GM18511 (cell line): ENCODE data around the gene UGT1A9.
"Not testable (repeated sequence)": the region's sequence is repeated elsewhere in the genome, so short reads cannot be mapped to it uniquely, and the experiment has no call there.

Experiments used
- ATAC-seq: cut with Tn5 transposase; IDR thresholded peaks from one replicate; pipeline ENCODE4 v1.9.1; 2021; ENCODE audit warnings: mild to moderate bottlenecking, moderate library complexity; ENCODE audit not compliant: unreplicated experiment

Gene UGT1A9

DNA sequence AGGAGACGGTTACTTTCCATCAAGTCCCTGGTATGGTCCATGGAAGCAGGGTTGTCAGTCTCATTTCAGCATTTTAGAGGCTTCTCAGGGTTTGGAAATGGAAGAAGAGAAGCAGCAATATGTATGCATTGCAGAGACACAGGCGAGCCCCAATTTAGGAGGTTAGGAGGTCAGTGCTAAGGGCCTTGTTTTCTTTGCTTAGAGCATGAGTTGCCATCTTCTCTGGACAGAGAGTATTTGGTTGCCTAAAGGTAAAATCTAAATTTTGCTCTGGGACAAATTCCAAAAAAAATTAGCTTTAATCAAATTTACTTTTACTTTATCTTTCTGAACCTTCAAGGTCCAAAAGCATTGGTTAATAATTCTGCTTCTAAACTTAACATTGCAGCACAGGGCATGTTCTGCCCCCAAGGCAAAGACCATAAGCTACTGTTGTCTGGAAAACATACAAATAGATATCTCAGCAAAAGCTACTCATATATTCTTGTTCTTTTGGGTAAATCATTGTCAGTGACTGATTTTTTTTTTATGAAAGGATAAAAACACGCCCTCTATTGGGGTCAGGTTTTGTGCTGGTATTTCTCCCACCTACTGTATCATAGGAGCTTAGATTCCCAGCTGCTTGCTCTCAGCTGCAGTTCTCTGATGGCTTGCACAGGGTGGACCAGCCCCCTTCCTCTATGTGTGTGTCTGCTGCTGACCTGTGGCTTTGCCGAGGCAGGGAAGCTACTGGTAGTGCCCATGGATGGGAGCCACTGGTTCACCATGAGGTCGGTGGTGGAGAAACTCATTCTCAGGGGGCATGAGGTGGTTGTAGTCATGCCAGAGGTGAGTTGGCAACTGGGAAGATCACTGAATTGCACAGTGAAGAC lies at the start of gene UGT1A9:
TSS of gene UGT1A9 (plus strand) at position 609 of the 872 bp plus-strand sequence. CDS start at position 646, 37 bp downstream.
- no peak for ATAC-seq

DNA sequence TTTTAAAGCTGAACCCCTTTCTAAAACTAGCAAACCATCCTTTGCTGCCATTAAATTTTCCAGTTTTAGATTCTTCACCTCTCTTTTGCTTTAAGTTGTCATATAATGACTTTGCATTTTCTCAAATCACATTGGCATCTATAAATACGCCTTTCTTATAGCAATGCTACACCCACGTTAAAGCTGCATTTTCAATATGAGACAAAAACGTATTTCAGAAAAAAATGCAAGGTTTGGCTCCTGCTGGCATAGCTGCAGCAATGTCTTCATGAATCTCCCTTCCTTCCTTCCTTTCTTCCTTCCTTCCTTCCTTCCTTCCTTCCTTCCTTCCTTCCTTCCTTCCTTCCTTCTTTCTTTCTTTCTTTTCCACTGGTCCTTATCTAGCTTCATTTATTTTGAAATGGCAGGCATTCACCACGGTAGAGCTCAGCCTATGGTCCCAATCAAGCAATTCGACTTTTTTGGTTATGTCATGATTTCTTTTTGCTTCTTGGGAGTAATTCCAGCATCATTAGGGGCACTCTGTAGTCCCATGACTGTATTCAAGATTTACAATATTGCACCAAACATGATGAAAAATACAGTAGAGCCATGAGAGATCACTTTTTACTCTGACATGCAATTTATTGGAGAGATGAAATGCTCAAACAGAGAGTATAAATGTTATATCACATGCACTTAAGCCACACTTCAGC lies 44.2 kb upstream of the UGT1A9 start:
- ATAC-seq: no peak

DNA sequence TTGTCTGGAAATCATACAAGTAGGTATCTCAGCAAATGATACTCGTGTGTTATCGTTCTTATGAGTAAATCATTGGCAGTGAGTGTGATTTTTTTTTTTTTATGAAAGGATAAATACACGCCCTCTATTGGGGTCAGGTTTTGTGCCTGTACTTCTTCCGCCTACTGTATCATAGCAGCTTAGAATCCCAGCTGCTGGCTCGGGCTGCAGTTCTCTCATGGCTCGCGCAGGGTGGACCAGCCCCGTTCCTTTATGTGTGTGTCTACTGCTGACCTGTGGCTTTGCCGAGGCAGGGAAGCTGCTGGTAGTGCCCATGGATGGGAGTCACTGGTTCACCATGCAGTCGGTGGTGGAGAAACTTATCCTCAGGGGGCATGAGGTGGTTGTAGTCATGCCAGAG lies 35.4 kb upstream of the UGT1A9 start, which contains the start of gene UGT1A10:
TSS of gene UGT1A10 (plus strand) at position 143 of the 400 bp plus-strand sequence. CDS start at position 218, 75 bp downstream.
- ATAC-seq: not testable (repeated sequence)

DNA sequence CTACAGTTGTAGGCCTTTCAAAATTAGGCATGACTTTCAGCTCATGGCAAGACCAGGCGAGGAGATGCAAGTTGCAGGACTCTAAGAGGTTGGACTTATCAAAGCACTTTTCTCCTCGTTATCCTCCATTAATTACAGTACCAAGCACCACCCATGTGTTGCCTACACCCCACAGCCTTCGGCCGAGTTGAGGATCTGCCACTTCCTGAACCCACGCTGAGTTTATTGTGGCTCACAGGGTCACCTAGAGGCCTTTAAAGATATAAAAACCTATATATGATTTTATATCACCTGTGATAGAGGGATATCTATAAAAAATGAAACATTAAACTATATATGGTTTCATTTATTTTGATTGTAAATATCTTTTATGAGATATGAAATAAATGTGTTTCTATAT lies 32.9 kb upstream of the UGT1A9 start:
- no peak for ATAC-seq

DNA sequence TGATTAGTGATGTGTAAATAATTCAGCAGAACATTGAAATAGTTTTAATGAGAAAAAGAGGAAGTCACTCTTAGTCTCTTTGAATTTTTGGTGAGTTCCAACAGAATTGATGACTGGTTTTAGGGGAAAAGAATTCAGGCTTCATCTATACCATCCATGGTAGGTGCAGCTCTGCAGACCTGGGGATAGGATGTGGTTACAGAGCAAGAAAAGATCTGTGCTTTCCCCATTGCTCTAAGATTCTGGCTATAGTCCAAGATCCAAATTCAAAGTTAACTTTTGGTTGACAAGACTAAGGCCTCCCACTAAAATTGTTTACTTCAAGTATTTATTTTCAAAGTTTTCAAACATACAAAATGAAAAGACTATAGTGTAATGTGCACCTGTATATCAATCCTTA lies 31.8 kb upstream of the UGT1A9 start:
- no peak for ATAC-seq

DNA sequence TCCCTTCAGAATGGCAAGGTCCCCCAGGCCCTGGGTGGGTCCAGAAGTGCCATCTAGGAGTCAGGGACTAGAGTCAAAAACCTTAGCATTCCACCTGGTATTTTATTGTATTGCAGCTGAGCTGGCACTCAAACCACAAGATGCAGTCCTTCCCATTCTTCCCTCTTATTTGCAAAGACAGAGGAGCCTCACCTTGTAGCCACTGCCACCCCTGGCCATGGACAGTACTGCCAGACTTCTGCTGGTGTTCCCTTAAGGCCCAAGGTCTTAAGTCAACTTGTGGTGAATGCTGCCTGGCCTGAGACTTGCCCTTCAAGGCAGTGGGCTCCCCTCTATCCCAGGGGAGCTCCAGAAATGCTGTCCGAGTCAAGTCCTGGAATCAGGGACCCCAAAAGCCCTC lies 28.6 kb upstream of the UGT1A9 start:
- ATAC-seq: no peak

DNA sequence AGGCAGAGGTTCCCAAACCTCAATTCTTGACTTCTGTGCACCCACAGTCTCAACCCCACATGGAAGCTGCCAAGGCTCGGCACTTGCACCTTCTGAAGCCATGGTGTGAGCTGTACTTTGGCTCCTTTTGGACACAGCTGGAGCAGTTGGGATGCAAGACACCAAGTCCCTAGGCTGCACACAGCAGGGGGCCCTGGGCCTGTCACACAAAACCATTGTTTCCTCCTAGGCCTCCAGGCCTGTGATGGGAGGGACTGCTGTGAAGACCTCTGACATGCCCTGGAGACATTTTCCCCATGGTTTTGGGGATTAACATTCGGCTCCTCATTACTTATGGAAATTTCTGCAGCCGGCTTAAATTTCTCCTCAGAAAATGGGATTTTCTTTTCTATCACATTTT lies 25.7 kb upstream of the UGT1A9 start:
- ATAC-seq: not testable (repeated sequence)

- ATAC-seq: no peak
These were observed 20.7 kb upstream of the UGT1A9 start for GRCh38 chr2:233650981-233651380.

GRCh38 chr2:233651430-233651829 lies 20.3 kb upstream of the UGT1A9 start:
- ATAC-seq: no peak

GRCh38 chr2:233654501-233654900 lies 17.2 kb upstream of the UGT1A9 start:
- no peak for ATAC-seq

GRCh38 chr2:233655043-233655442 lies 16.7 kb upstream of the UGT1A9 start:
- no peak for ATAC-seq

GRCh38 chr2:233655943-233656342 lies 15.8 kb upstream of the UGT1A9 start:
- not testable (repeated sequence) for ATAC-seq

GRCh38 chr2:233656443-233656842 lies 15.3 kb upstream of the UGT1A9 start:
- no peak for ATAC-seq

- no peak for ATAC-seq
These were observed 13.1 kb upstream of the UGT1A9 start for GRCh38 chr2:233658610-233659009.

DNA sequence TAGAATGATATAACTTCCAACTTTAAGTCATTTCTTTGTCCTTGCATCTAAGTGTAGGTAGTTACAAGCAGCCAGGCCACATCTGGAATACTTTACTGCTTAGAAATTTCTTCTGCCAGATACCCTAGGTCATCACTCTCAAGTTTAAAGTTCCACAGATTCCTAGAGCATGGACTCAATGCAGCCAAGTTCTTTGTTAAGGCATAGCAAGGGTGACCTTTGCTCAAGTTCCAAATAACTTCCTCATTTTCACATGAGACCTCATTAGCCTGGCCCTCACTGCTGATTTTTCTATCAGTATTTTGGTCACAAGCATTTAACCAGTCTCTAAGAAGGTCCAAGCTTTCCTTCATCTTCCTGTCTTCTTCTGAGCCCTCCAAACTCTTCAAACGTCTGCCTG lies 7.8 kb upstream of the UGT1A9 start:
- no peak for ATAC-seq

DNA sequence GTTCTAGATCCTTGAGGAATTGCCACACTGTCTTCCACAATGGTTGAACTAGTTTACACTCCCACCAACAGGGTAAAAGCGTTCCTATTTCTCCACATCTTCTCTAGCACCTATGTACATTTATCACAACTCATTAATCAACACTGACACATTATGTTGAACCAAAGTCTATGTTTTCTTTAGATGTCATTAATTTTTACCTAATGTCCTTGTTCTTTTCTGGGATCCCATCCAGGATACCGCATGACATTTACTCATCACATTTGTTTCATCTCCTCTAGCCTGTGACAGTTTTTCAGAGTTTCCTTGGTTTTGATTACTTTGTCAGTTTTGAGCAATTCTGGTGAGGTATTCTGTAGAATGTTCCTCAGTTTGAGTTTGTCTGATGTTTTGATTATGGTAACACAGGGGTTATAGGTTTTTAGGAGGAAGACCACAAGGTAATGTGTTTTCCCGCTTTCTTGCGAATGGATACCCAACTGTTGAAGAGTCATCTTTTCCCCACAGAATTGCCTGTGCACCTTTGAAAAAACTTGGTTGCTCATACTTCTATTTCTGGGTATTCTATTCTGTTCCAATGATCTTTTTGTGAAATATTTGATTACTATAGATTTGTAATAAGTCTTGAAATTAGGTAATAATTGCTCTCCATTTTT lies 3.0 kb upstream of the UGT1A9 start:
- no peak for ATAC-seq

GRCh38 chr2:233672886-233673285 lies 1.2 kb downstream of the UGT1A9 start:
- no peak for ATAC-seq

GRCh38 chr2:233673896-233674295 lies 2.2 kb downstream of the UGT1A9 start:
- no peak for ATAC-seq

DNA sequence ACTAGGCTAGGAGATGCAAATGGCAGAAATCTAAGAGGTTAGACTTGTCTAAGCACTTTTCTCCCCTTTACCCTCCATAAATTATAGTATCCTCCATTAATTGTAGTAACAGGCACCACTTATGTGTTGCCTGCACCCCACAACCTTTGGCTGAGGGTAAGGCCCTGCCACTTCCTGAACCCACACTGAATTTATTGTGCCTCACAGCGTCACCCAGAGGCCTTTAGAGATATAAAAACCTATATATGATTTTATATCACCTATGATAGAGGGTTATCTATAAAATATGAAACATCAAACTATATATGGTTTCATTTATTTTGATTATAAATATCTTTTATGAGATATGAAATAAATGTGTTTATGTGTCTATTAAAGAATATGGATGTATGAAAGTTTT lies 2.6 kb downstream of the UGT1A9 start:
- no peak for ATAC-seq

DNA sequence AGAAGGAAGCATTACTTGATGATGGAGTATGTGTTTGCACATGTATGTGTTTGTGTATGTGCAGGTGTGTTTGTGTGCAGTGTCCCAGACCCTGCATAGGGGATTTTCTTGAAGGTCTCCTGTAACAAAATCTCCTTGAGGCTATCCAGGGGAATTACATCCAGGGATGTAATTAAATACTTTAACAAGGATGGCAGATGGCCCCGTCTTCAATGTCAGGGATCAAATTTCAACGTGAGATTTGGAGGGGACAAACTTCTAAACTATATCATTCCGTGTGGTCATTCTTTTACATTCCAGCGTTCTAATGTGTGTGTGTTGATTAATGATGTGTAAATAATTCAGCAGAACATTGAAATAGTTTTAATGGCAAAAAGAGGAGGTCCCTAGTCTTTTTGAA lies 3.3 kb downstream of the UGT1A9 start:
- ATAC-seq: no peak

DNA sequence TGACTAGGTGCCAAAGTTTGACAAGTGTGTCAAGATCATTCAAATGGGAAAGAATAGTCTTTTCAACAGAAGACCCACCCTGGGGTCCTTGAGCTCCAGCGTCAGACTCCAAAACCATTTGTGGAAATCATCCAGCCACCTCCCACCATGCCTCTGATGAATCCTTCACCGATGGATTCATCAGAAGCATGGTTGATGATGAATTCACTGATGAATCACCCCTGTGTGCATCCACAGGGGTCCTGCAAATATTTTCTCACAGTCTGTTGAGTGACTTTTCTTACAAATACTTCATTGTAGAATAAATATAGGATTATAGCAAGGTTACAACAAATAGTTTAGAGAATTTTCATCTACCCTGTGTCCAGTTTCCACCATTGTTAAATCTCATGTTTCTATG lies 4.3 kb downstream of the UGT1A9 start:
- no peak for ATAC-seq

GRCh38 chr2:233679196-233679595 lies 7.5 kb downstream of the UGT1A9 start:
- ATAC-seq: no peak
